ENCODE data around the gene KIF20A. TPM values are rescaled to one million over a fixed set of nuclear protein-coding genes. Genes with fewer than 3 reads are reported as not detected.

The KIF20A gene
- total RNA-seq, 1 experiment from 2014 or later, result 119 TPM

DNA sequence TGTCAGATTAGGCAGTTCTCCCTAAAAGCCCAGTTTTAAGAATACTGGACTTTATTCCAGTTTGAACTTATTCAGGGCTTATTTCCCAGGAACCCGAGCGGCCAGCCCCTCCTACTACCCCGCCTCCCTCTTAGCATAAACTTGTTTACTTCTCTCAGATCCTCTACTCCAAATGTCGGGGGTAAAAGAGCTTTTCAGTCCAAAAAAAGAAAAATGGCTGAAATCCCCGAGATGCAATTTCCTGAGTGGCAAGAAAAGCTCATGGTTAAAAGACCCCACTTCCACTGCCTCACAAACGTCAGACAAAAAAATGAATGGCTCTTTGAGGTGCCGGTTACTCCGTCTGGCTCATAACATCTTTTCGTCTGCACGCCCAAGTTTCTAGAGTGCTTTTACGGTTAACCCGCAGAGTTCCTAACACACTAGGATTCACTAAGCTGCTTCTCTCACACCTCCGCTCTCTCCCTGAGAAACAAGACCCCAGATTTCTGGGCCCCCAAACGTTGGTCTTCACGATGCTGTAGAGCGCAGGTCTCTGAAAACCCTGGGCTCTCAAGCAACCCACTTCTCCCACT lies 884 bp upstream of the KIF20A start:
- peak overlapping the region; percentile 71 for H3K4me3 ChIP-seq (ENCODE audit: low read depth, low read length, poor library complexity, severe bottlenecking)
- BruUV-seq (replicated peaks), result TSS peak; percentile 73
- TF ChIP-seq, protein P1, sequence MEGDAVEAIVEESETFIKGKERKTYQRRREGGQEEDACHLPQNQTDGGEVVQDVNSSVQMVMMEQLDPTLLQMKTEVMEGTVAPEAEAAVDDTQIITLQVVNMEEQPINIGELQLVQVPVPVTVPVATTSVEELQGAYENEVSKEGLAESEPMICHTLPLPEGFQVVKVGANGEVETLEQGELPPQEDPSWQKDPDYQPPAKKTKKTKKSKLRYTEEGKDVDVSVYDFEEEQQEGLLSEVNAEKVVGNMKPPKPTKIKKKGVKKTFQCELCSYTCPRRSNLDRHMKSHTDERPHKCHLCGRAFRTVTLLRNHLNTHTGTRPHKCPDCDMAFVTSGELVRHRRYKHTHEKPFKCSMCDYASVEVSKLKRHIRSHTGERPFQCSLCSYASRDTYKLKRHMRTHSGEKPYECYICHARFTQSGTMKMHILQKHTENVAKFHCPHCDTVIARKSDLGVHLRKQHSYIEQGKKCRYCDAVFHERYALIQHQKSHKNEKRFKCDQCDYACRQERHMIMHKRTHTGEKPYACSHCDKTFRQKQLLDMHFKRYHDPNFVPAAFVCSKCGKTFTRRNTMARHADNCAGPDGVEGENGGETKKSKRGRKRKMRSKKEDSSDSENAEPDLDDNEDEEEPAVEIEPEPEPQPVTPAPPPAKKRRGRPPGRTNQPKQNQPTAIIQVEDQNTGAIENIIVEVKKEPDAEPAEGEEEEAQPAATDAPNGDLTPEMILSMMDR (conservative IDR thresholded peaks at IDR 0.05; ENCODE audit: low read depth, low read length), result no peak
- no peak for TF ChIP-seq EZH2 (IDR thresholded peaks at IDR 0.05; ENCODE audit: borderline replicate concordance, low read depth, low read length, poor library complexity, severe bottlenecking)
- peak overlapping the region; percentile 92 for H3K27ac ChIP-seq (ENCODE audit: low read depth, low read length, poor library complexity, severe bottlenecking)
- intact Hi-C loops (cut with micrococcal nuclease; ENCODE audit: unreplicated experiment), result loop anchor here (2.0 kb wide), 1 partner anchor 35 kb away; the partner anchor contains the start of gene CDC23
- DNase-seq (ENCODE audit: low spot score), result peak; percentile 40
- no peaks in the 10 kb centered on the region for H3K27me3 ChIP-seq (replicated peaks; ENCODE audit: insufficient read depth, low read depth, low read length, poor library complexity)
- H3K4me1 ChIP-seq (ENCODE audit: insufficient read depth, low read length, poor library complexity, severe bottlenecking), result peaks cover 7% of the 10 kb centered on the region
- POLR2A ChIA-PET (ENCODE audit: low non-redundant PET), result interaction anchor here (0.8 kb wide), 1 partner anchor 148 kb away, joined by 4 read pairs; no protein-coding TSS in a partner anchor
- H3K9me3 ChIP-seq (ENCODE audit: low read depth, low read length, poor library complexity, severe bottlenecking), result no peaks in the 10 kb centered on the region
- CTCF ChIA-PET, result no interaction called here
- peaks cover 61% of the 10 kb centered on the region for H3K36me3 ChIP-seq (ENCODE audit: insufficient read depth, low read length, poor library complexity, severe bottlenecking)

GRCh38 chr5:138179277-138179857 lies 455 bp downstream of the KIF20A start:
- POLR2A ChIA-PET (ENCODE audit: low non-redundant PET), result interaction anchor here (0.5 to 0.6 kb wide), 3 partner anchors 68 to 1163 kb away, joined by 3 to 5 read pairs (median 4); no protein-coding TSS in a partner anchor
- intact Hi-C loops (cut with micrococcal nuclease; ENCODE audit: unreplicated experiment), result loop anchor here (2.0 kb wide), 1 partner anchor 33 kb away; the partner anchor contains the start of gene CDC23
- no peaks in the 10 kb centered on the region for H3K9me3 ChIP-seq (ENCODE audit: low read depth, low read length, poor library complexity, severe bottlenecking)
- H3K4me3 ChIP-seq (ENCODE audit: low read depth, low read length, poor library complexity, severe bottlenecking), result peak overlapping the region; percentile 71
- TSS peak; percentile 66 for BruUV-seq (replicated peaks)
- peaks cover 61% of the 10 kb centered on the region for H3K36me3 ChIP-seq (ENCODE audit: insufficient read depth, low read length, poor library complexity, severe bottlenecking)
- H3K27ac ChIP-seq (ENCODE audit: low read depth, low read length, poor library complexity, severe bottlenecking), result peak overlapping the region; percentile 92
- DNase-seq (ENCODE audit: low spot score), result peak; percentile 28
- H3K27me3 ChIP-seq (replicated peaks; ENCODE audit: insufficient read depth, low read depth, low read length, poor library complexity), result no peaks in the 10 kb centered on the region
- TF ChIP-seq, protein P1 (conservative IDR thresholded peaks at IDR 0.05; ENCODE audit: low read depth, low read length), result no peak
- TF ChIP-seq EZH2 (IDR thresholded peaks at IDR 0.05; ENCODE audit: borderline replicate concordance, low read depth, low read length, poor library complexity, severe bottlenecking), result no peak
- H3K4me1 ChIP-seq (ENCODE audit: insufficient read depth, low read length, poor library complexity, severe bottlenecking), result peaks cover 7% of the 10 kb centered on the region
- CTCF ChIA-PET, result interaction anchor here (0.6 kb wide), 1 partner anchor 440 kb away, joined by 3 read pairs; no protein-coding TSS in a partner anchor

DNA sequence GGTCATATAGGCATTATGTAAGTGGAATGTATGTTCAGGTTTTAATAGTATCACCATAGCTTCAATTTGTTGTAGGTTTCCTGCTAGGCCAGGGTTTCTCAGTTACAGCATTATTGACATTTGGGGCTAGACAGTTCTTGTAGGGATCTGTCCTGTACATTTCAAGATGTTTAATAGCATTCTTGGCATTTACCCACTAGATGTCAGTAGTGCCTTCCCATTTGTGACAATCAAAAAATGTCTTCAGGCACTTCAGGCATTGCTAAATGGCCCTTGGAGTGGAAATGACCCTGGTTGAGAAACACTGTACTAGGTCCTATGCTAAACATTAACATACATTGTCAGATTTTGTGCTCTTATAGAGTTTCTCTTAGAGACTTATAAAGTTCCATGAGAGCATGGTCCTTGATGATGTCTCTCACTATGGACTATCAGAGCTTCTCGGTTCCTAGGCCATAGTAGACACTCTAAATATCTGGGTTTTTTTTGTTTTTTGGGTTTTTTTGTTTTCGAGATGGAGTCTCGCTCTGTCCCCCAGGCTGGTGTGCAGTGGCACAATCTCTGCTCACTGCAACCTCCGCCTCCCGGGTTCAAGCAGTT lies 1.4 kb downstream of the KIF20A start:
- Histone ChIP-seq H3K36me3 (ENCODE audit: insufficient read depth, low read length, poor library complexity, severe bottlenecking) (peaks cover 62% of the 10 kb centered on the region), H3K4me3 (ENCODE audit: low read depth, low read length, poor library complexity, severe bottlenecking) (peak overlapping the region; percentile 71), H3K9me3 (ENCODE audit: low read depth, low read length, poor library complexity, severe bottlenecking) (no peaks in the 10 kb centered on the region), H3K27ac (ENCODE audit: low read depth, low read length, poor library complexity, severe bottlenecking) (no peak overlapping the region), H3K4me1 (ENCODE audit: insufficient read depth, low read length, poor library complexity, severe bottlenecking) (peaks cover 7% of the 10 kb centered on the region), H3K27me3 (replicated peaks; ENCODE audit: insufficient read depth, low read depth, low read length, poor library complexity) (no peaks in the 10 kb centered on the region)
- intact Hi-C loops (cut with micrococcal nuclease; ENCODE audit: unreplicated experiment), result loop anchor here (2.0 to 10.0 kb wide), 4 partner anchors 105 to 367 kb away; no protein-coding TSS in a partner anchor
- ChIA-PET CTCF (interaction anchor here (0.7 kb wide), 1 partner anchor 323 kb away, joined by 4 read pairs; no protein-coding TSS in a partner anchor), POLR2A (ENCODE audit: low non-redundant PET) (no interaction called here)
- no TSS peak for BruUV-seq (replicated peaks)
- TF ChIP-seq, protein P1 (conservative IDR thresholded peaks at IDR 0.05; ENCODE audit: low read depth, low read length), result peak; percentile 73
- no peak for TF ChIP-seq EZH2 (IDR thresholded peaks at IDR 0.05; ENCODE audit: borderline replicate concordance, low read depth, low read length, poor library complexity, severe bottlenecking)
- peak; percentile 89 for DNase-seq (ENCODE audit: low spot score)

Data from A673 (cell line).